WTC11 (cell line): Measurements from ENCODE around the gene PGAP2. TPM values are rescaled to one million over a fixed set of nuclear protein-coding genes. Genes with fewer than 3 reads are reported as not detected.

Source experiments
- ATF1 ChIP-seq: sonication (generic); formaldehyde crosslinking; IDR thresholded peaks from 2 replicates; pipeline ENCODE4 v1.8.1; 2023; ENCODE audit warnings: mild to moderate bottlenecking, moderate library complexity, missing genetic modification reagents
- ATF2 ChIP-seq: sonication (generic); formaldehyde crosslinking; IDR thresholded peaks from 2 replicates; pipeline ENCODE4 v1.8.1; 2022; ENCODE audit warnings: low read depth, missing genetic modification reagents, borderline replicate concordance
- CREB1 ChIP-seq: sonication (generic); formaldehyde crosslinking; IDR thresholded peaks from 2 replicates; pipeline ENCODE4 v1.8.0; 2023; ENCODE audit warnings: mild to moderate bottlenecking, missing genetic modification reagents
- CTCF ChIP-seq: fragments of 200-600 bp; IDR thresholded peaks from 2 replicates; pipeline ENCODE4 v1.8.0; 2022; ENCODE audit warnings: antibody characterized with exemption
- ETV6 ChIP-seq: sonication (generic); formaldehyde crosslinking; IDR thresholded peaks from 2 replicates; pipeline ENCODE4 v1.8.1; 2022; ENCODE audit warnings: mild to moderate bottlenecking, missing genetic modification reagents
- FOXJ3 ChIP-seq: sonication (generic); formaldehyde crosslinking; IDR thresholded peaks from 2 replicates; pipeline ENCODE4 v1.9.0; 2021; ENCODE audit warnings: missing genetic modification reagents, mild to moderate bottlenecking, borderline replicate concordance
- FOXP1 ChIP-seq: sonication (generic); formaldehyde crosslinking; IDR thresholded peaks from 2 replicates; pipeline ENCODE4 v1.8.0; 2022; ENCODE audit warnings: missing genetic modification reagents, mild to moderate bottlenecking, moderate library complexity, borderline replicate concordance
- GTF2I ChIP-seq: fragments of 250-450 bp; sonication (Bioruptor Pico); conservative IDR thresholded peaks from 2 replicates; pipeline ENCODE4 v1.4.0; 2021; ENCODE audit warnings: mild to moderate bottlenecking
- JAZF1 ChIP-seq: fragments of 250-450 bp; sonication (Bioruptor Pico); IDR thresholded peaks from 2 replicates; pipeline ENCODE4 v1.9.0; 2021; ENCODE audit warnings: moderate library complexity, mild to moderate bottlenecking, inconsistent platforms
- MAX ChIP-seq: sonication (generic); formaldehyde crosslinking; IDR thresholded peaks from 2 replicates; pipeline ENCODE4 v1.8.0; 2022; ENCODE audit warnings: mild to moderate bottlenecking, missing genetic modification reagents
- MLX ChIP-seq: sonication (generic); formaldehyde crosslinking; IDR thresholded peaks from 2 replicates; pipeline ENCODE4 v1.8.1; 2023; ENCODE audit warnings: mild to moderate bottlenecking, missing genetic modification reagents, moderate library complexity
- NR1H2 ChIP-seq: sonication (generic); formaldehyde crosslinking; IDR thresholded peaks from 2 replicates; pipeline ENCODE4 v1.9.0; 2021; ENCODE audit warnings: mild to moderate bottlenecking, moderate library complexity, missing genetic modification reagents
- NR3C1 ChIP-seq: sonication (generic); formaldehyde crosslinking; conservative IDR thresholded peaks from 2 replicates; pipeline ENCODE4 v1.8.1; 2023; ENCODE audit warnings: low read depth, mild to moderate bottlenecking, missing genetic modification reagents
- RELA ChIP-seq: sonication (generic); formaldehyde crosslinking; IDR thresholded peaks from 2 replicates; pipeline ENCODE4 v1.8.1; 2022; ENCODE audit warnings: missing genetic modification reagents, mild to moderate bottlenecking, borderline replicate concordance
- TCF7 ChIP-seq: sonication (generic); formaldehyde crosslinking; IDR thresholded peaks from 2 replicates; pipeline ENCODE4 v1.8.0; 2022; ENCODE audit warnings: mild to moderate bottlenecking, low read depth, missing genetic modification reagents, moderate library complexity
- TEAD1 ChIP-seq: sonication (generic); formaldehyde crosslinking; IDR thresholded peaks from 2 replicates; pipeline ENCODE4 v1.8.0; 2022; ENCODE audit warnings: mild to moderate bottlenecking, missing genetic modification reagents
- TEAD4 ChIP-seq: sonication (generic); formaldehyde crosslinking; IDR thresholded peaks from 2 replicates; pipeline ENCODE4 v1.8.0; 2022; ENCODE audit warnings: mild to moderate bottlenecking, missing genetic modification reagents
- USF1 ChIP-seq: sonication (generic); formaldehyde crosslinking; IDR thresholded peaks from 2 replicates; pipeline ENCODE4 v1.8.0; 2022; ENCODE audit warnings: mild to moderate bottlenecking, missing genetic modification reagents
- ZBTB21 ChIP-seq: sonication (generic); formaldehyde crosslinking; IDR thresholded peaks from 2 replicates; pipeline ENCODE4 v1.8.1; 2023; ENCODE audit warnings: mild to moderate bottlenecking, missing genetic modification reagents, borderline replicate concordance
- ZNF121 ChIP-seq: sonication (generic); formaldehyde crosslinking; IDR thresholded peaks from 2 replicates; pipeline ENCODE4 v1.8.0; 2023; ENCODE audit warnings: missing genetic modification reagents
- ZNF219 ChIP-seq: sonication (generic); formaldehyde crosslinking; IDR thresholded peaks from 2 replicates; pipeline ENCODE4 v1.8.0; 2023; ENCODE audit warnings: missing genetic modification reagents, mild to moderate bottlenecking, borderline replicate concordance
- ZNF317 ChIP-seq: sonication (generic); formaldehyde crosslinking; IDR thresholded peaks from 2 replicates; pipeline ENCODE4 v1.8.1; 2023; ENCODE audit warnings: low read depth, mild to moderate bottlenecking, moderate library complexity, missing genetic modification reagents, borderline replicate concordance
- ZNF416 ChIP-seq: fragments of 250-450 bp; sonication (Bioruptor Pico); IDR thresholded peaks from 2 replicates; pipeline ENCODE4 v1.9.0; 2021; ENCODE audit warnings: mild to moderate bottlenecking, inconsistent platforms
- ZNF423 ChIP-seq: fragments of 250-450 bp; sonication (Bioruptor Pico); IDR thresholded peaks from 2 replicates; pipeline ENCODE4 v2.1.2; 2022; ENCODE audit warnings: mild to moderate bottlenecking, moderate library complexity
- ZNF425 ChIP-seq: fragments of 250-450 bp; sonication (Bioruptor Pico); conservative IDR thresholded peaks from 2 replicates; pipeline ENCODE4 v1.9.0; 2021; ENCODE audit warnings: mild to moderate bottlenecking
- ZNF512 ChIP-seq: sonication (generic); formaldehyde crosslinking; IDR thresholded peaks from 2 replicates; pipeline ENCODE4 v1.8.1; 2022; ENCODE audit warnings: missing genetic modification reagents, borderline replicate concordance
- ZSCAN18 ChIP-seq: fragments of 250-450 bp; sonication (Bioruptor Pico); IDR thresholded peaks from 2 replicates; pipeline ENCODE4 v2.1.2; 2022; ENCODE audit warnings: mild to moderate bottlenecking, moderate library complexity
- total RNA-seq: library from RNA; stranded (reverse); gene quantifications from 3 replicates; pipeline ENCODE4 v1.2.3, GENCODE V29; 2021

PGAP2 gene
- total RNA-seq, 1 experiment from 2014 or later, result 43.0 TPM

- TF ChIP-seq ZNF423 (CRISPR knock-in tag), result no peak
- no peak for TF ChIP-seq TEAD4 (CRISPR knock-in tag)
- TF ChIP-seq TCF7, result no peak
- 0 out of 2 replicates have a peak, but pooled peaks have one; percentile 35 for TF ChIP-seq ZNF317 (CRISPR knock-in tag)
- TF ChIP-seq NR3C1, result no peak
- TF ChIP-seq JAZF1 (CRISPR knock-in tag), result no peak
- no peak for TF ChIP-seq ZSCAN18
- no peak for TF ChIP-seq GTF2I (CRISPR knock-in tag)
- 0 out of 2 replicates have a peak, but pooled peaks have one; percentile 54 for TF ChIP-seq MAX
- TF ChIP-seq ETV6 (CRISPR knock-in tag), result peak; percentile 65; the same call in 1 of the 2 replicates
- no peak for TF ChIP-seq NR1H2 (CRISPR knock-in tag)
- no peak for TF ChIP-seq ZNF219 (CRISPR knock-in tag)
- no peak for TF ChIP-seq ATF1 (CRISPR knock-in tag)
- peak; percentile 87 for TF ChIP-seq CTCF
- no peak for TF ChIP-seq FOXJ3 (CRISPR knock-in tag)
- no peak for TF ChIP-seq ZNF425
- TF ChIP-seq ZNF512 (CRISPR knock-in tag), result no peak
- no peak for TF ChIP-seq USF1 (CRISPR knock-in tag)
- no peak for TF ChIP-seq CREB1 (CRISPR knock-in tag)
- peak; percentile 64; the same call in 1 of the 2 replicates for TF ChIP-seq TEAD1 (CRISPR knock-in tag)
- no peak for TF ChIP-seq ZBTB21
- TF ChIP-seq ZNF416 (CRISPR knock-in tag), result no peak
- TF ChIP-seq ZNF121 (CRISPR knock-in tag), result no peak
- no peak for TF ChIP-seq ATF2 (CRISPR knock-in tag)
- no peak for TF ChIP-seq MLX (CRISPR knock-in tag)
- no peak for TF ChIP-seq FOXP1 (CRISPR knock-in tag)
- no peak for TF ChIP-seq RELA (CRISPR knock-in tag)
- TF ChIP-seq, all 79 proteins: peak for 10
These were observed 16.5 kb downstream of the PGAP2 start (continued) for GRCh38 chr11:3824714-3825472.
